ENCODE data around the gene EYS.

- TF ChIP-seq, protein P1, sequence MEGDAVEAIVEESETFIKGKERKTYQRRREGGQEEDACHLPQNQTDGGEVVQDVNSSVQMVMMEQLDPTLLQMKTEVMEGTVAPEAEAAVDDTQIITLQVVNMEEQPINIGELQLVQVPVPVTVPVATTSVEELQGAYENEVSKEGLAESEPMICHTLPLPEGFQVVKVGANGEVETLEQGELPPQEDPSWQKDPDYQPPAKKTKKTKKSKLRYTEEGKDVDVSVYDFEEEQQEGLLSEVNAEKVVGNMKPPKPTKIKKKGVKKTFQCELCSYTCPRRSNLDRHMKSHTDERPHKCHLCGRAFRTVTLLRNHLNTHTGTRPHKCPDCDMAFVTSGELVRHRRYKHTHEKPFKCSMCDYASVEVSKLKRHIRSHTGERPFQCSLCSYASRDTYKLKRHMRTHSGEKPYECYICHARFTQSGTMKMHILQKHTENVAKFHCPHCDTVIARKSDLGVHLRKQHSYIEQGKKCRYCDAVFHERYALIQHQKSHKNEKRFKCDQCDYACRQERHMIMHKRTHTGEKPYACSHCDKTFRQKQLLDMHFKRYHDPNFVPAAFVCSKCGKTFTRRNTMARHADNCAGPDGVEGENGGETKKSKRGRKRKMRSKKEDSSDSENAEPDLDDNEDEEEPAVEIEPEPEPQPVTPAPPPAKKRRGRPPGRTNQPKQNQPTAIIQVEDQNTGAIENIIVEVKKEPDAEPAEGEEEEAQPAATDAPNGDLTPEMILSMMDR (IDR thresholded peaks at IDR 0.05), result no peak
- no peak for TF ChIP-seq POLR2A (IDR thresholded peaks at IDR 0.05)
Observed at GRCh38 chr6:63806573-63806913, 1900.5 kb downstream of the EYS start.
